ENCODE data around the gene TOX4.

GRCh38 chr14:21518725-21519124 lies 41.7 kb downstream of the TOX4 start:
- TF ChIP-seq SAFB2 (IDR thresholded peaks at IDR 0.05; ENCODE audit: borderline replicate concordance, low read depth, low read length, severe bottlenecking) = no peak
- no peak for TF ChIP-seq SREBF2 (CRISPR knock-in tag; IDR thresholded peaks at IDR 0.05)
- no peak for TF ChIP-seq SETDB1 (IDR thresholded peaks at IDR 0.05; ENCODE audit: low read length)
- TF ChIP-seq, protein P1, sequence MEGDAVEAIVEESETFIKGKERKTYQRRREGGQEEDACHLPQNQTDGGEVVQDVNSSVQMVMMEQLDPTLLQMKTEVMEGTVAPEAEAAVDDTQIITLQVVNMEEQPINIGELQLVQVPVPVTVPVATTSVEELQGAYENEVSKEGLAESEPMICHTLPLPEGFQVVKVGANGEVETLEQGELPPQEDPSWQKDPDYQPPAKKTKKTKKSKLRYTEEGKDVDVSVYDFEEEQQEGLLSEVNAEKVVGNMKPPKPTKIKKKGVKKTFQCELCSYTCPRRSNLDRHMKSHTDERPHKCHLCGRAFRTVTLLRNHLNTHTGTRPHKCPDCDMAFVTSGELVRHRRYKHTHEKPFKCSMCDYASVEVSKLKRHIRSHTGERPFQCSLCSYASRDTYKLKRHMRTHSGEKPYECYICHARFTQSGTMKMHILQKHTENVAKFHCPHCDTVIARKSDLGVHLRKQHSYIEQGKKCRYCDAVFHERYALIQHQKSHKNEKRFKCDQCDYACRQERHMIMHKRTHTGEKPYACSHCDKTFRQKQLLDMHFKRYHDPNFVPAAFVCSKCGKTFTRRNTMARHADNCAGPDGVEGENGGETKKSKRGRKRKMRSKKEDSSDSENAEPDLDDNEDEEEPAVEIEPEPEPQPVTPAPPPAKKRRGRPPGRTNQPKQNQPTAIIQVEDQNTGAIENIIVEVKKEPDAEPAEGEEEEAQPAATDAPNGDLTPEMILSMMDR (IDR thresholded peaks at IDR 0.05 in 2 of 3, conservative IDR thresholded peaks at IDR 0.05 in 1 of 3; ENCODE audit: insufficient read depth in 2 of 3, low read depth in 1 of 3, low read length in 3 of 3) = no peak
- TF ChIP-seq SP1 (CRISPR knock-in tag; IDR thresholded peaks at IDR 0.05) = no peak
- TF ChIP-seq POLR2AphosphoS5 (IDR thresholded peaks at IDR 0.05; ENCODE audit: control insufficient read depth, insufficient read depth, low read depth, low read length) = no peak
- TF ChIP-seq, protein P2, sequence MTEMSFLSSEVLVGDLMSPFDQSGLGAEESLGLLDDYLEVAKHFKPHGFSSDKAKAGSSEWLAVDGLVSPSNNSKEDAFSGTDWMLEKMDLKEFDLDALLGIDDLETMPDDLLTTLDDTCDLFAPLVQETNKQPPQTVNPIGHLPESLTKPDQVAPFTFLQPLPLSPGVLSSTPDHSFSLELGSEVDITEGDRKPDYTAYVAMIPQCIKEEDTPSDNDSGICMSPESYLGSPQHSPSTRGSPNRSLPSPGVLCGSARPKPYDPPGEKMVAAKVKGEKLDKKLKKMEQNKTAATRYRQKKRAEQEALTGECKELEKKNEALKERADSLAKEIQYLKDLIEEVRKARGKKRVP (CRISPR knock-in tag; IDR thresholded peaks at IDR 0.05) = no peak
- TF ChIP-seq USF2 (CRISPR knock-in tag; IDR thresholded peaks at IDR 0.05) = no peak
- TF ChIP-seq, protein P3, sequence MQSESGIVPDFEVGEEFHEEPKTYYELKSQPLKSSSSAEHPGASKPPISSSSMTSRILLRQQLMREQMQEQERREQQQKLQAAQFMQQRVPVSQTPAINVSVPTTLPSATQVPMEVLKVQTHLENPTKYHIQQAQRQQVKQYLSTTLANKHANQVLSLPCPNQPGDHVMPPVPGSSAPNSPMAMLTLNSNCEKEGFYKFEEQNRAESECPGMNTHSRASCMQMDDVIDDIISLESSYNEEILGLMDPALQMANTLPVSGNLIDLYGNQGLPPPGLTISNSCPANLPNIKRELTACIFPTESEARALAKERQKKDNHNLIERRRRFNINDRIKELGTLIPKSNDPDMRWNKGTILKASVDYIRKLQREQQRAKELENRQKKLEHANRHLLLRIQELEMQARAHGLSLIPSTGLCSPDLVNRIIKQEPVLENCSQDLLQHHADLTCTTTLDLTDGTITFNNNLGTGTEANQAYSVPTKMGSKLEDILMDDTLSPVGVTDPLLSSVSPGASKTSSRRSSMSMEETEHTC (IDR thresholded peaks at IDR 0.05) = no peak
